Measurements from ENCODE around the gene TMPRSS2.

Gene TMPRSS2

GRCh38 chr21:41437729-41438128, 70.2 kb downstream of the TMPRSS2 start:
- no peak for TF ChIP-seq CTCF (IDR thresholded peaks at IDR 0.05; ENCODE audit: insufficient read depth, missing control alignments)
- FAIRE-seq (no peak), DNase-seq (ENCODE audit: insufficient read length, low spot score) (no peak)

DNA sequence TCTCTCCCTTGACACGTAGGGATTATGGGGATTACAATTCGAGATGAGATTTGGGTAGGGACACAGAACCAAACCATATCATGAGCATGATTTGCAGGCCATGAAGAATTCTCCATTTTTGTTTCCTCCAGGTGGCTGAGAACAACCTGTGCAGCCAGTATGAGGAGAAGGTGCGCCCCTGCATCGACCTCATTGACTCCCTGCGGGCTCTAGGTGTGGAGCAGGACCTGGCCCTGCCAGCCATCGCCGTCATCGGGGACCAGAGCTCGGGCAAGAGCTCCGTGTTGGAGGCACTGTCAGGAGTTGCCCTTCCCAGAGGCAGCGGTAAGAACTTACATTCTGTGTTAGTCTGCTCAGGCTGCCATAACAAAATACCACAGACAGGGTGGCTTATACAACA, 72.3 kb downstream of the TMPRSS2 start:
- no peak for DNase-seq (ENCODE audit: insufficient read length, low spot score)
- TF ChIP-seq CTCF (IDR thresholded peaks at IDR 0.05; ENCODE audit: insufficient read depth, missing control alignments): no peak
- no peak for FAIRE-seq

GRCh38 chr21:41433566-41433965, 74.4 kb downstream of the TMPRSS2 start:
- TF ChIP-seq CTCF (IDR thresholded peaks at IDR 0.05; ENCODE audit: insufficient read depth, missing control alignments): no peak
- DNase-seq (ENCODE audit: insufficient read length, low spot score): no peak
- no peak for FAIRE-seq

- FAIRE-seq: no peak
- no peak for DNase-seq (ENCODE audit: insufficient read length, low spot score)
- TF ChIP-seq CTCF (IDR thresholded peaks at IDR 0.05; ENCODE audit: insufficient read depth, missing control alignments): no peak
Measured at GRCh38 chr21:41432562-41433460, 75.1 kb downstream of the TMPRSS2 start.

DNA sequence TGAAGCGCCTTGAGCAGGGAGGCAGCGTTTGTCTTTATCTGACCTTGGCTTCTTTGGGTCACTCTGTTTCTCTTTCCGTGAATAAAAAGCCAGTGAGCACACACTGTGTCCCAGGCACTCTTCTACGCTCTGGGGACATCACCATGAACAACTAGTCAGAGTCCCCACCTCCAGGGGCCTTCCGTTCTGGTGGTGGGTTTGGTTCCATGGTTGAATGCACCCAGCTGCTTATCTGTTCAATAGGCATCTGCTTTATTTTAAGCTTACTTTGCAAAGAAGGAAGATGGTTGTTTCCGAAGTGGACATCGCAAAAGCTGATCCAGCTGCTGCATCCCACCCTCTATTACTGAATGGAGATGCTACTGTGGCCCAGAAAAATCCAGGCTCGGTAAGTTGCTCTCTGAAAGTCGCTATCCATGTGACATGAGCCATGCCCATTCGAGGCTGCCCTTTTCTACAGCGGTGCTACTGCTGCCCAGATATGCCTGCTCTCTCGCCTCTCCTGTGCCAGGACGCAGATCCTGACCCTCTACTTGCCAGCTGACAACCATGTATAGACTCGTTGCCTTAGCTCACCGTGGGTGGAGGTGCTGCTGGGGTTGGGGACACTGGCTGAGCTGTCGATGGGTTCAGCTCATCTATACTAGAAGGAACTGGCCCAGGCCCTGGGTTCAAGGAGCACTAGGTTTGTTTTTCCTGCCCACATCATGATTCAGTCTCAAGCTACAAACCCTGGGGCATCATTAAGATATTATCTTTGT, 76.0 kb downstream of the TMPRSS2 start:
- FAIRE-seq: no peak
- no peak for DNase-seq (ENCODE audit: insufficient read length, low spot score)
- TF ChIP-seq CTCF (IDR thresholded peaks at IDR 0.05; ENCODE audit: insufficient read depth, missing control alignments): no peak

DNA sequence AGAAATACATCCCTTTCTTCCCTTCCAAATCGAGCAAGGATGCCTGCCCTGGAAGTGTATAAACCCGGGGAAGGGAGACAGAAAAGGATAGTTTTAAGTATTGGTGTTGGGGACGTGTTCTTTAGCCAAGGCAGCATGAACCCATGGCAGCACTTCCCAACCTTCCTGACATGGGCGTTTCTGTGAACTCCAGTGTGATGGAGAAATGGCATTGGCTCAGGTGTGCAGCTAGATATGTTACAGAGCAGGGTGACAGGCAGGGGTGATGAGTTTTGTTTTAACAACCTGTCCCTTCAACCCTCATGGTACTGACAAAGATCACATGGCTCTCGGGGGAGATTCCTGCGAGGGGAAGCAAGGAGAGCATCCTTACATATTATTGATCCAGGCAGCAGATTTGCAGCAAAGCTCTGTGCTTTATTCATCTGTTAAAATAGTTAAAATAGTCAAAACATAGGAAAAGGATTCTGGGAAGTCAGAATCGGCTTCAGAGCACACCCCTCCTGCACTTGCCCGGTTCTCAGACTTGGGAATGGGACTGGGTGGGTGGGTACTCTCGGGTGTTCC, 78.0 kb downstream of the TMPRSS2 start:
- no peak for TF ChIP-seq CTCF (IDR thresholded peaks at IDR 0.05; ENCODE audit: insufficient read depth, missing control alignments)
- FAIRE-seq (no peak), DNase-seq (ENCODE audit: insufficient read length, low spot score) (no peak)
